CD4-positive, alpha-beta T cell (primary cell): ENCODE results near the gene AGXT. TPM values are rescaled to one million over a fixed set of nuclear protein-coding genes. Genes with fewer than 3 reads are reported as not detected.
A peak's percentile ranks its signal among the peaks of the same experiment; 100 is the strongest.

Experiments
- ATAC-seq: fragments of 200-7000 bp; cut with Tn5 transposase; one replicate; pipeline ENCODE4 v1.10.0; 2022; ENCODE audit warnings: mild to moderate bottlenecking; ENCODE audit not compliant: poor library complexity
- CTCF ChIA-PET: fragments of 350-600 bp; sonication (Branson Sonifier 250); formaldehyde crosslinking; loops from one replicate; lab custom pipeline; 2021; ENCODE audit warnings: antibody characterized with exemption, inconsistent platforms; lab: Charles Lee
- POLR2A ChIA-PET: fragments of 350-600 bp; sonication (Branson Sonifier 250); formaldehyde crosslinking; loops from one replicate; lab custom pipeline; 2021; ENCODE audit warnings: antibody characterized with exemption, inconsistent platforms; lab: Charles Lee
- DNase-seq, 14 experiments: peaks; one replicate each; pipeline ENCODE4 v3.0.0-alpha.2; 2013 to 2020; ENCODE audit warnings: mixed read lengths in 2 of 14
- H3K27ac ChIP-seq, 2 donors: one replicate each; pipeline versions ENCODE4 v1.5.1 to v1.7.0; 2013; ENCODE audit warnings: low read length in 2 of 2, low read depth in 1 of 2, mild to moderate bottlenecking in 1 of 2
- H3K27me3 ChIP-seq, 2 experiments: 1 replicate in 1 of 2; 2 replicates in 1 of 2; pipeline versions ENCODE4 v1.6.1 to v1.7.0; 2013; ENCODE audit warnings: low read length in 2 of 2, control low read depth in 1 of 2, mild to moderate bottlenecking in 1 of 2, moderate library complexity in 1 of 2; ENCODE audit not compliant: insufficient read depth in 2 of 2, control insufficient read depth in 1 of 2
- H3K36me3 ChIP-seq: one replicate; pipeline ENCODE4 v1.6.1; 2013; ENCODE audit warnings: low read length, control low read depth; ENCODE audit not compliant: insufficient read depth
- H3K4me1 ChIP-seq: one replicate; pipeline ENCODE4 v1.6.1; 2013; ENCODE audit warnings: low read length, control low read depth; ENCODE audit not compliant: insufficient read depth
- H3K4me3 ChIP-seq: one replicate; pipeline ENCODE4 v1.5.1; 2013; ENCODE audit warnings: mild to moderate bottlenecking, low read length, moderate library complexity
- H3K9me3 ChIP-seq, 2 experiments: 1 replicate in 1 of 2; 2 replicates in 1 of 2; pipeline versions ENCODE4 v1.6.1 to v1.7.0; 2013; ENCODE audit warnings: low read length in 2 of 2, mild to moderate bottlenecking in 2 of 2, control low read depth in 1 of 2, moderate library complexity in 1 of 2; ENCODE audit not compliant: control insufficient read depth in 1 of 2, insufficient read depth in 1 of 2
- H3K27ac Mint-ChIP-seq: one replicate; pipeline ENCODE4 v1.8.0; 2020; ENCODE audit warnings: mixed read lengths
- H3K27me3 Mint-ChIP-seq: one replicate; pipeline ENCODE4 v1.8.0; 2021; ENCODE audit warnings: mixed read lengths
- H3K36me3 Mint-ChIP-seq: one replicate; pipeline ENCODE4 v1.8.0; 2021; ENCODE audit warnings: low read depth, mixed read lengths
- H3K4me1 Mint-ChIP-seq: one replicate; pipeline ENCODE4 v1.8.0; 2021; ENCODE audit warnings: low read depth, mixed read lengths
- H3K4me3 Mint-ChIP-seq: one replicate; pipeline ENCODE4 v1.8.0; 2020; ENCODE audit warnings: mild to moderate bottlenecking, mixed read lengths
- H3K9me3 Mint-ChIP-seq: one replicate; pipeline ENCODE4 v1.8.0; 2020; ENCODE audit warnings: mixed read lengths
- intact Hi-C, 2 experiments: fragments of 100-400 bp; cut with DNase I in 1 of 2; cut with micrococcal nuclease in 1 of 2; formaldehyde crosslinking; loops; one replicate each; pipeline versions ENCODE4 v1.15.1 to v1.9.0; 2023 to 2025; cut with DNase I, micrococcal nuclease
- total RNA-seq, 174 experiments: library from RNA in 2 of 174; stranded (reverse) in 2 of 174; gene quantifications; one replicate each; pipeline ENCODE4 v1.2.3 and lab custom pipeline; 2021 to 2026
- TF ChIP-seq, protein P1 (sequence below): fragments of 200-600 bp; IDR thresholded peaks from one replicate; pipeline ENCODE4 v1.8.0; 2022; ENCODE audit warnings: antibody characterized with exemption, mild to moderate bottlenecking

AGXT gene
- total RNA-seq, 2 experiments from 2014 or later: not detected

DNA sequence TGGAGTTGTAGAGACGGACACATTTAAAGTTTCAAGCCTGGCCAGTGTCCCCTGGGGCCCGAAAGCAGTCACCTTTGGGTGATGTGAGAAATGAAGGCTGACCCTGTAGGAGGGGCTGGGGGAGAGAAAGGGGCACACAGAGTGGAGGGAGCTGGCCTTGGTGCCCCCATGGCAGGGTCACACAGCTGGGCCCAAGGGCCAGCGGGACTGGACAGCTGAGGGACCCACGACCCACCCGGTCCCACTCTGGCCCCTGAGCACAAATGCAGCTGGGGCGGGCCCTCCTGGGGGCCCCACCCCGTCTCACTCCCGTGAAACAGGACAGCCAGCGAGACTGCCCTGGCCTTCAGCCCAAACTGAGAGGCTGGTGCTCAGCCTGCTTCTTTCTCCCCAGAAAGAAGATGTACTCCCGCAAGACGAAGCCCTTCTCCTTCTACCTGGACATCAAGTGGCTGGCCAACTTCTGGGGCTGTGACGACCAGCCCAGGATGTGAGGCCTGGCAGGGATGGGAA is 6.1 kb downstream of the AGXT start:
- no peaks in the 10 kb centered on the region for H3K27me3 Mint-ChIP-seq
- ATAC-seq (no peak), DNase-seq (peak in 1 of 14 experiments; percentile 25)
- Histone ChIP-seq H3K4me1 (no peaks in the 10 kb centered on the region), H3K9me3 (no peaks in the 10 kb centered on the region), H3K27me3 (no peaks in the 10 kb centered on the region), H3K27ac (no peak overlapping the region), H3K36me3 (no peaks in the 10 kb centered on the region), H3K4me3 (no peak overlapping the region)
- TF ChIP-seq, protein P1, sequence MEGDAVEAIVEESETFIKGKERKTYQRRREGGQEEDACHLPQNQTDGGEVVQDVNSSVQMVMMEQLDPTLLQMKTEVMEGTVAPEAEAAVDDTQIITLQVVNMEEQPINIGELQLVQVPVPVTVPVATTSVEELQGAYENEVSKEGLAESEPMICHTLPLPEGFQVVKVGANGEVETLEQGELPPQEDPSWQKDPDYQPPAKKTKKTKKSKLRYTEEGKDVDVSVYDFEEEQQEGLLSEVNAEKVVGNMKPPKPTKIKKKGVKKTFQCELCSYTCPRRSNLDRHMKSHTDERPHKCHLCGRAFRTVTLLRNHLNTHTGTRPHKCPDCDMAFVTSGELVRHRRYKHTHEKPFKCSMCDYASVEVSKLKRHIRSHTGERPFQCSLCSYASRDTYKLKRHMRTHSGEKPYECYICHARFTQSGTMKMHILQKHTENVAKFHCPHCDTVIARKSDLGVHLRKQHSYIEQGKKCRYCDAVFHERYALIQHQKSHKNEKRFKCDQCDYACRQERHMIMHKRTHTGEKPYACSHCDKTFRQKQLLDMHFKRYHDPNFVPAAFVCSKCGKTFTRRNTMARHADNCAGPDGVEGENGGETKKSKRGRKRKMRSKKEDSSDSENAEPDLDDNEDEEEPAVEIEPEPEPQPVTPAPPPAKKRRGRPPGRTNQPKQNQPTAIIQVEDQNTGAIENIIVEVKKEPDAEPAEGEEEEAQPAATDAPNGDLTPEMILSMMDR: no peak
- no peaks in the 10 kb centered on the region for H3K4me1 Mint-ChIP-seq
- no peaks in the 10 kb centered on the region for H3K36me3 Mint-ChIP-seq
- intact Hi-C loops: no loop called here
- H3K27ac Mint-ChIP-seq: no peak overlapping the region
- POLR2A ChIA-PET: no interaction called here
- H3K4me3 Mint-ChIP-seq: no peak overlapping the region
- no peaks in the 10 kb centered on the region for H3K9me3 Mint-ChIP-seq
- CTCF ChIA-PET: no interaction called here

DNA sequence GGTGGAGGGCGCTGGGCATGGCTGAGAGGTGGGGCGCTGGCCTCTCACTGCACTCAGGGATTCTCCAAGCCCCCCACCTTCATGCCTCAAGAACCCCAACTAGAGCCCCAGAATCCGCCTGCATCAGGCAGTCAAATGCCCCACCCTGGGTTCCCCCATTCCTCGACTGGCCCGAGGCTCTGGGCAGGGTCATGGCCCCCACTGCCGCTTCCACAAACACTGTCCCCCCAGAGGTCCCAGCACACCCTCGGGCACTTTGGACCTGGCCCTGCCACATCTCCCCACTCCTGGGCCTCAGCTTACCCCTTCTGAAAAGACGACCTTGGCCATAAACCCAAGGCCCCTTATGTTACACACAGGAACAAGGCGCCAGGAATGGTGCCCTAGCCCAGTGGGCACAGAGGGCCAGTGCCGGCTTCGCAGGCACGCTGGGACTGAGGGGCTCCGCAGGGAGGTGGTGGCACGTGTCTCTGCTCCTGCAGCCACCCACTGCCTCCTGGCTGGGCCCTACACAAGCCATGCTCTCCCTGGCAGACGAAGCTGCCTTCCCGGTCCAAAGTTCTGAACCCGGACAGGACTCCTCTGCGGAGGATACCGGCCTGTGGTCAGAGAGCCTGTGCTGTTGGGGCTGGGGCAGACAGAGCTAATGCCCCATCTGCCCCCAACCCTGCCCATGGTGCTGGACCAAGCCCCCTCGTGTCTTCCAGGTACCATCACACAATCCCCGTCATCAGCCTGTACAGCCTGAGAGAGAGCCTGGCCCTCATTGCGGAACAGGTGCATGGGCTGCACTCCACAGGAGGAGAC is 6.8 kb downstream of the AGXT start:
- Mint-ChIP-seq H3K4me3 (no peak overlapping the region), H3K4me1 (no peaks in the 10 kb centered on the region), H3K27me3 (no peaks in the 10 kb centered on the region), H3K36me3 (no peaks in the 10 kb centered on the region), H3K9me3 (no peaks in the 10 kb centered on the region), H3K27ac (no peak overlapping the region)
- TF ChIP-seq, protein P1: no peak
- no peaks in the 10 kb centered on the region for H3K27me3 ChIP-seq
- no peaks in the 10 kb centered on the region for H3K4me1 ChIP-seq
- intact Hi-C loops: no loop called here
- H3K36me3 ChIP-seq: no peaks in the 10 kb centered on the region
- H3K9me3 ChIP-seq: no peaks in the 10 kb centered on the region
- POLR2A ChIA-PET: no interaction called here
- ATAC-seq (no peak), DNase-seq (no peak)
- H3K27ac ChIP-seq: no peak overlapping the region
- H3K4me3 ChIP-seq: no peak overlapping the region
- CTCF ChIA-PET: no interaction called here

DNA sequence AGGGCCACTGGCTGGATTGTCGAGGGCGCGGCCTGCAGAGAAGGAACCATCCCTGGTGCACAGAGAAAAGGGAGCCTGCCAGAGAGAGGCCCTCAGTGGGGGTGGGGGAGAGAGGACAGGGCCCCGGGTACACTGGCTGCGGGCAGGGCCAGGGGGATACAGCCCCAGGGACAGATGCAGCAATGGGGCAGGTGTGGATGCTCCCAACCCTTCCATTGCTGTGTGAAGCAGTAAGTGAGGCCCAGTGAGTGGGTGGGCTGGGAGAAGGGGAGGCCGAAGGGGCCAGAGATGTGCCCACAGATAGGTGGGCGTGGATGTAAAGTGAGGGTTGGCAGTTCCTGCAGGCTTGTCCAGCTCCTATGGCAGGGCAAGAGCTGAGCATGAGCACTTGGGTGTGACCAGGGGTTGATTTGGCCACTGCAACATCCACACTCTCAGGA is 7.4 kb downstream of the AGXT start:
- Histone ChIP-seq H3K36me3 (no peaks in the 10 kb centered on the region), H3K4me1 (no peaks in the 10 kb centered on the region), H3K27me3 (no peaks in the 10 kb centered on the region), H3K27ac (no peak overlapping the region), H3K9me3 (no peaks in the 10 kb centered on the region), H3K4me3 (no peak overlapping the region)
- DNase-seq (no peak), ATAC-seq (no peak)
- Mint-ChIP-seq H3K4me1 (no peaks in the 10 kb centered on the region), H3K36me3 (no peaks in the 10 kb centered on the region), H3K27me3 (no peaks in the 10 kb centered on the region), H3K4me3 (no peak overlapping the region), H3K27ac (no peak overlapping the region), H3K9me3 (no peaks in the 10 kb centered on the region)
- ChIA-PET CTCF (no interaction called here), POLR2A (no interaction called here)
- intact Hi-C loops: no loop called here
- TF ChIP-seq, protein P1: no peak
